Fibroblast of lung (primary cell): ENCODE results near the gene KIAA0232. TPM values are rescaled to one million over a fixed set of nuclear protein-coding genes. Genes with fewer than 3 reads are reported as not detected.

Source experiments
- DNase-seq, 2 donors: peaks; one replicate each; pipeline versions ENCODE4 v3.0.0 to v3.0.0-alpha.2; 2010; ENCODE audit warnings: low read depth in 2 of 2
- H2AFZ ChIP-seq: 2 replicates; pipeline ENCODE4 v1.5.1; 2012; ENCODE audit warnings: low read length, control low read depth, inconsistent platforms
- H3K27ac ChIP-seq: 2 replicates; pipeline ENCODE4 v1.5.1; 2011; ENCODE audit warnings: low read length, control low read depth; ENCODE audit not compliant: insufficient read depth
- H3K27me3 ChIP-seq: 2 replicates; pipeline ENCODE4 v1.5.1; 2011; ENCODE audit warnings: mild to moderate bottlenecking, low read length; ENCODE audit not compliant: control insufficient read depth, insufficient read depth
- H3K36me3 ChIP-seq: 2 replicates; pipeline ENCODE4 v1.5.1; 2011; ENCODE audit warnings: low read length; ENCODE audit not compliant: control insufficient read depth, insufficient read depth
- H3K4me1 ChIP-seq: 2 replicates; pipeline ENCODE4 v1.5.1; 2011; ENCODE audit warnings: low read length; ENCODE audit not compliant: control insufficient read depth, insufficient read depth; ENCODE audit errors: extremely low read depth
- H3K4me2 ChIP-seq: 2 replicates; pipeline ENCODE4 v1.5.1; 2011; ENCODE audit warnings: low read length, control low read depth; ENCODE audit not compliant: insufficient read depth; ENCODE audit errors: extremely low read depth
- H3K4me3 ChIP-seq, 4 experiments: fragments of 200-600 bp in 1 of 4; sonication (generic) in 1 of 4; replicated peaks in 1 of 4; 2 replicates each; pipeline ENCODE4 v1.5.1; 2011 to 2016; ENCODE audit warnings: low read length in 4 of 4, low read depth in 3 of 4, mild to moderate bottlenecking in 3 of 4, control low read depth in 2 of 4, inconsistent platforms in 1 of 4, mixed read lengths in 1 of 4; ENCODE audit not compliant: insufficient read depth in 1 of 4; ENCODE audit errors: control extremely low read depth in 1 of 4
- H3K79me2 ChIP-seq: 2 replicates; pipeline ENCODE4 v1.5.1; 2012; ENCODE audit warnings: mild to moderate bottlenecking, low read length, inconsistent platforms; ENCODE audit not compliant: control insufficient read depth, insufficient read depth
- H3K9ac ChIP-seq: 2 replicates; pipeline ENCODE4 v1.5.1; 2011; ENCODE audit warnings: mild to moderate bottlenecking, low read length, control low read depth; ENCODE audit not compliant: insufficient read depth
- H3K9me3 ChIP-seq: 2 replicates; pipeline ENCODE4 v1.5.1; 2012; ENCODE audit warnings: low read depth, low read length; ENCODE audit not compliant: control insufficient read depth, insufficient read depth
- H4K20me1 ChIP-seq: 2 replicates; pipeline ENCODE4 v1.5.1; 2011; ENCODE audit warnings: low read length; ENCODE audit not compliant: control insufficient read depth, insufficient read depth; ENCODE audit errors: extremely low read depth
- EZH2 ChIP-seq: IDR thresholded peaks from 2 replicates; pipeline ENCODE4 v1.5.1; 2012; ENCODE audit warnings: low read length, control low read depth, mild to moderate bottlenecking; ENCODE audit errors: missing control alignments
- polyA plus RNA-seq, 2 donors: library from polyadenylated mRNA; depleted of rRNA in 1 of 2; stranded (reverse) in 1 of 2; unstranded in 1 of 2; fragments of >200 nt; gene quantifications; 2 replicates each; pipeline ENCODE4 v1.2.1, GENCODE V29; 2011 to 2012; ENCODE audit warnings: missing spikeins in 1 of 2
- total RNA-seq: library from RNA; depleted of rRNA; stranded (reverse); fragments of >200 nt; gene quantifications from 2 replicates; pipeline ENCODE4 v1.2.1, GENCODE V29; 2014
- TF ChIP-seq, protein P1 (sequence below), 2 donors: IDR thresholded peaks in 1 of 2; conservative IDR thresholded peaks in 1 of 2; 1 replicate in 1 of 2; 2 replicates in 1 of 2; pipeline ENCODE4 v1.5.1; 2011 to 2012; ENCODE audit warnings: low read length in 2 of 2, control low read depth in 1 of 2, inconsistent platforms in 1 of 2, low read depth in 1 of 2, mild to moderate bottlenecking in 1 of 2

The KIAA0232 gene
- total and polyA plus RNA-seq, 2 donors (not counting 1 experiment from before 2014, with no cell fraction given) = 18.0 to 18.8 TPM

DNA sequence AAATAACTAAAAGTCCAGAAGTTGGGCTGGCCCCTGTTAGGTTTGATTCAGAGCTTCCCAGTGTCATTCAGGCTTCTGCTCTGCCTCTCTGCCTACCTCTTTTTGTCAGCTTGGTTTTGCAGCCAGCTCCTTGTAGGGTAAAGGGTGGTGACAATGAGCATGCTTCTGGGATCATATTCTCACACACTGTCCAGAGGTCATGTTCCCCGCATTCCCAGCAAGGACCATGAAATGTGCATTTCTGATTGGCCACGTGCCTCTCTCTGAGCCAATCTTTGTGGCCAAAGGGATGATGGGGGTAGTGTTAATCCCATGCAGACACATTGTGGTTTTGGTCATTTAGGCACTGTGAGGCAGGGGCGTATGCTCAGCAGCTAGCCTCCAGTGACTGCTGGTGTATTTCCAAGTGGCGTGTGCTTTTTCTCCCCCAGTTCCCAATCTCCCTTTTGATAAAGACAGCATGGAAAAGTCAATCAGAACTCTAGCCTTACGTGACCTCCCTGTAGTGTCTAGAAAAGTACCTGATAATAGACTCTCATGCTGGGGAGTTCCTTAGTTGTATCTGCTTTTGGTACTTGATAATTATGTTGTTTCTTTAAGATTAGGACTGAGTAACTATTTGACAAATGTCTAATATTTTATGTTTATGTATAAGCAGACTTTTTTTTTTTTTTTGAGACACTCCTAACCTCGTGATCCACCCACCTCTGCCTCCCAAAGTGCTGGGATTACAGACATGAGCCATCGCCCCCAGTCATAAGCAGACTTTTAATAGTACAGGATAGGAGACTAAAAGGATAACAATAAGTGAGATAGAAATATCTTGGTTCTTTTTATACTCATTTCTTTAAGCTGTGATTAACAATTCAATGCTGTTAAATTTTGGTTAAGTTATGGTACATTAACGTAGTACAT, 57.8 kb downstream of the KIAA0232 start:
- peak; percentile 67 to 80 for DNase-seq
- no peaks in the 10 kb centered on the region for H4K20me1 ChIP-seq
- peaks cover 10% of the 10 kb centered on the region for H3K4me1 ChIP-seq
- TF ChIP-seq, protein P1, sequence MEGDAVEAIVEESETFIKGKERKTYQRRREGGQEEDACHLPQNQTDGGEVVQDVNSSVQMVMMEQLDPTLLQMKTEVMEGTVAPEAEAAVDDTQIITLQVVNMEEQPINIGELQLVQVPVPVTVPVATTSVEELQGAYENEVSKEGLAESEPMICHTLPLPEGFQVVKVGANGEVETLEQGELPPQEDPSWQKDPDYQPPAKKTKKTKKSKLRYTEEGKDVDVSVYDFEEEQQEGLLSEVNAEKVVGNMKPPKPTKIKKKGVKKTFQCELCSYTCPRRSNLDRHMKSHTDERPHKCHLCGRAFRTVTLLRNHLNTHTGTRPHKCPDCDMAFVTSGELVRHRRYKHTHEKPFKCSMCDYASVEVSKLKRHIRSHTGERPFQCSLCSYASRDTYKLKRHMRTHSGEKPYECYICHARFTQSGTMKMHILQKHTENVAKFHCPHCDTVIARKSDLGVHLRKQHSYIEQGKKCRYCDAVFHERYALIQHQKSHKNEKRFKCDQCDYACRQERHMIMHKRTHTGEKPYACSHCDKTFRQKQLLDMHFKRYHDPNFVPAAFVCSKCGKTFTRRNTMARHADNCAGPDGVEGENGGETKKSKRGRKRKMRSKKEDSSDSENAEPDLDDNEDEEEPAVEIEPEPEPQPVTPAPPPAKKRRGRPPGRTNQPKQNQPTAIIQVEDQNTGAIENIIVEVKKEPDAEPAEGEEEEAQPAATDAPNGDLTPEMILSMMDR (conservative IDR thresholded peaks at IDR 0.05 in 1 of 2, IDR thresholded peaks at IDR 0.05 in 1 of 2; ENCODE audit: low read depth in 1 of 2, low read length in 2 of 2) = no peak
- TF ChIP-seq EZH2 = no peak
- no peak overlapping the region for H2AFZ ChIP-seq
- H3K4me2 ChIP-seq = peak overlapping the region; percentile 9
- no peaks in the 10 kb centered on the region for H3K36me3 ChIP-seq
- H3K9me3 ChIP-seq = no peaks in the 10 kb centered on the region
- no peak overlapping the region for H3K4me3 ChIP-seq
- no peak overlapping the region for H3K27ac ChIP-seq
- H3K79me2 ChIP-seq = peaks cover 3% of the 10 kb centered on the region
- H3K27me3 ChIP-seq = no peaks in the 10 kb centered on the region
- no peak overlapping the region for H3K9ac ChIP-seq

DNA sequence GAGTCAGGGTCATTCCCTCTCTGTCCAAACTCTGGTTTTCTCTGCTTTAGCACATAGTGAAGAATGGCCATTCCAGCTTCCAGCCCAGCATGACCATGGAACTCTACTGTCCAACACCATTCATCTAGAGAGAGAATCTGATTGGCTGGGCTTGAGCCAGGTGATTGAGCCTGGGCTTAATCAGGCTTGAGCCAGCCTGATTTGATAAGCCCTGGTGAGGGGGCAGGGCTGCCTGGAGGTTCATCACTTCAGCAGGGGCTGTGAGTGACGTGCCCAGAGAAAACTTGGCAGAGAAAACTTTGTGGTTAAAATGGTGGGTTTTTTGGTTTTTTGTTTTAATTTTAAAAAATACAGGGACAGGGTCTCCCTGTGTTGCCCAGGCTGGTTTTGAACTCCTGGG, 62.5 kb downstream of the KIAA0232 start:
- TF ChIP-seq, protein P1 (conservative IDR thresholded peaks at IDR 0.05 in 1 of 2, IDR thresholded peaks at IDR 0.05 in 1 of 2; ENCODE audit: low read depth in 1 of 2, low read length in 2 of 2) = no peak
- no peak for TF ChIP-seq EZH2
- H3K27me3 ChIP-seq = no peaks in the 10 kb centered on the region
- H3K9ac ChIP-seq = no peak overlapping the region
- no peaks in the 10 kb centered on the region for H4K20me1 ChIP-seq
- no peak overlapping the region for H3K4me3 ChIP-seq
- peaks cover 5% of the 10 kb centered on the region for H3K4me1 ChIP-seq
- no peak overlapping the region for H3K27ac ChIP-seq
- peaks cover 2% of the 10 kb centered on the region for H3K79me2 ChIP-seq
- H3K9me3 ChIP-seq = no peaks in the 10 kb centered on the region
- H3K36me3 ChIP-seq = no peaks in the 10 kb centered on the region
- no peak for DNase-seq
- H2AFZ ChIP-seq = no peak overlapping the region
- H3K4me2 ChIP-seq = no peak overlapping the region

DNA sequence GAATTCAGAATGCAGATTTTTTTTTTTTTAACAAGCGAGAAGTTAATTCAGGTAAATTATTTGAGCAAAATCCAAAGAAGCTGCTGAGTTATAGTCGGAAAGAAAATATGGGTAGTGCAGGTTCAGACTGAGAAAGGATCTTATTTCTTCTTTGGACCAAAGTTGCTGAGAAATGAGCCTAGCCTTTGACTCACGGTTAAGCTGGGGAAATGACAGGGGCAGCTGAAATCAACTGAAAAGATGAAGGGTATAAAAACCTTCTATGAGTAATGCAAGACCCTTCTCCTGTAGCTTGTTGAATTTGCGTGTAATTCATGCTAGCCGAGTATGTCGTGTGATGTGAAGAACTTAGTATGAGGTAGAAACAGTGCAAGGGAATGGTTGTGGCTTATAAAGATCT, 63.0 kb downstream of the KIAA0232 start:
- H3K79me2 ChIP-seq = peaks cover 2% of the 10 kb centered on the region

More for the DNA sequence above, 63.0 kb downstream of the KIAA0232 start:
- no peak for DNase-seq
- Histone ChIP-seq H2AFZ (no peak overlapping the region), H3K27ac (no peak overlapping the region), H3K4me3 (no peak overlapping the region), H3K9ac (no peak overlapping the region), H3K36me3 (no peaks in the 10 kb centered on the region), H4K20me1 (no peaks in the 10 kb centered on the region), H3K4me2 (no peak overlapping the region), H3K4me1 (no peaks in the 10 kb centered on the region), H3K27me3 (no peaks in the 10 kb centered on the region), H3K9me3 (no peaks in the 10 kb centered on the region)
- TF ChIP-seq EZH2 = no peak
- TF ChIP-seq, protein P1 (conservative IDR thresholded peaks at IDR 0.05 in 1 of 2, IDR thresholded peaks at IDR 0.05 in 1 of 2; ENCODE audit: low read depth in 1 of 2, low read length in 2 of 2) = no peak
